ENCODE results near the gene DNAL4.

- TF ChIP-seq CTCF (IDR thresholded peaks at IDR 0.05; ENCODE audit: low read depth, low read length) (no peak), EZH2phosphoT487 (IDR thresholded peaks at IDR 0.05; ENCODE audit: low read depth) (no peak)
Measured at GRCh38 chr22:38788021-38788816, 5.7 kb downstream of the DNAL4 start.

Measured in OCI-LY3 (cell line).